ENCODE data around the gene HYKK.
"Not testable (repeated sequence)": the region's sequence is repeated elsewhere in the genome, so short reads cannot be mapped to it uniquely, and the experiment has no call there.

The HYKK gene

GRCh38 chr15:78552597-78552996, 45.2 kb downstream of the HYKK start:
- H3F3A ChIP-seq (ENCODE audit: low read depth): no peaks in the 10 kb centered on the region; the same call in 1 of the 2 replicates
- no peak overlapping the region for H3K4me2 ChIP-seq (ENCODE audit: low read depth, low read length, poor library complexity, severe bottlenecking)
- H3K36me3 ChIP-seq (ENCODE audit: insufficient read depth, low read length): peaks cover 33% of the 10 kb centered on the region; the same call in 1 of the 2 replicates
- no peaks in the 10 kb centered on the region for H4K20me1 ChIP-seq (ENCODE audit: insufficient read depth, low read length, poor library complexity, severe bottlenecking)
- H2AFZ ChIP-seq (ENCODE audit: low read length): no peak overlapping the region
- H3K27me3 ChIP-seq (ENCODE audit: insufficient read depth, low read length, poor library complexity, severe bottlenecking): no peaks in the 10 kb centered on the region
- H3K4me3 ChIP-seq (ENCODE audit: low read length, poor library complexity, severe bottlenecking): no peak overlapping the region
- no peaks in the 10 kb centered on the region for H3K79me2 ChIP-seq (ENCODE audit: insufficient read depth, low read length)
- H3K9me3 ChIP-seq (ENCODE audit: insufficient read depth, low read depth, low read length): no peaks in the 10 kb centered on the region
- no peak overlapping the region for H3K9ac ChIP-seq (ENCODE audit: low read depth, low read length, poor library complexity, severe bottlenecking)
- H3K4me1 ChIP-seq (ENCODE audit: insufficient read depth, low read length, poor library complexity, severe bottlenecking): no peaks in the 10 kb centered on the region
- no peaks in the 10 kb centered on the region for H3K9me2 ChIP-seq (replicated peaks; ENCODE audit: low read depth, low read length)
- TF ChIP-seq EZH2phosphoT487 (IDR thresholded peaks at IDR 0.05; ENCODE audit: borderline replicate concordance): no peak
- TF ChIP-seq CTCF (conservative IDR thresholded peaks at IDR 0.05; ENCODE audit: low read length): no peak

GRCh38 chr15:78560201-78560600, 52.8 kb downstream of the HYKK start:
- not testable (repeated sequence) for H3K9me3 ChIP-seq (ENCODE audit: insufficient read depth, low read depth, low read length); H3K4me2 ChIP-seq (ENCODE audit: low read depth, low read length, poor library complexity, severe bottlenecking); H3K79me2 ChIP-seq (ENCODE audit: insufficient read depth, low read length); H3K27me3 ChIP-seq (ENCODE audit: insufficient read depth, low read length, poor library complexity, severe bottlenecking); H3K9ac ChIP-seq (ENCODE audit: low read depth, low read length, poor library complexity, severe bottlenecking); H2AFZ ChIP-seq (ENCODE audit: low read length); H3F3A ChIP-seq (ENCODE audit: low read depth); H3K36me3 ChIP-seq (ENCODE audit: insufficient read depth, low read length); H3K4me3 ChIP-seq (ENCODE audit: low read length, poor library complexity, severe bottlenecking); H4K20me1 ChIP-seq (ENCODE audit: insufficient read depth, low read length, poor library complexity, severe bottlenecking); H3K9me2 ChIP-seq (replicated peaks; ENCODE audit: low read depth, low read length)
- peaks cover 10% of the 10 kb centered on the region for H3K4me1 ChIP-seq (ENCODE audit: insufficient read depth, low read length, poor library complexity, severe bottlenecking)

GRCh38 chr15:78561490-78561889, 54.1 kb downstream of the HYKK start:
- H3K4me1 ChIP-seq (ENCODE audit: insufficient read depth, low read length, poor library complexity, severe bottlenecking): peaks cover 14% of the 10 kb centered on the region
- no peak overlapping the region for H3K9ac ChIP-seq (ENCODE audit: low read depth, low read length, poor library complexity, severe bottlenecking)
- peaks cover 6% of the 10 kb centered on the region for H3K79me2 ChIP-seq (ENCODE audit: insufficient read depth, low read length)
- no peak overlapping the region for H3K4me2 ChIP-seq (ENCODE audit: low read depth, low read length, poor library complexity, severe bottlenecking)
- H4K20me1 ChIP-seq (ENCODE audit: insufficient read depth, low read length, poor library complexity, severe bottlenecking): no peaks in the 10 kb centered on the region
- no peaks in the 10 kb centered on the region for H3K9me2 ChIP-seq (replicated peaks; ENCODE audit: low read depth, low read length)
- H3K36me3 ChIP-seq (ENCODE audit: insufficient read depth, low read length): no peaks in the 10 kb centered on the region
- TF ChIP-seq CTCF (conservative IDR thresholded peaks at IDR 0.05; ENCODE audit: low read length) (no peak), EZH2phosphoT487 (IDR thresholded peaks at IDR 0.05; ENCODE audit: borderline replicate concordance) (no peak)
- no peak overlapping the region for H3K4me3 ChIP-seq (ENCODE audit: low read length, poor library complexity, severe bottlenecking)
- H2AFZ ChIP-seq (ENCODE audit: low read length): no peak overlapping the region
- H3K9me3 ChIP-seq (ENCODE audit: insufficient read depth, low read depth, low read length): no peaks in the 10 kb centered on the region
- H3F3A ChIP-seq (ENCODE audit: low read depth): peaks cover 6% of the 10 kb centered on the region; the same call in 1 of the 2 replicates
- no peaks in the 10 kb centered on the region for H3K27me3 ChIP-seq (ENCODE audit: insufficient read depth, low read length, poor library complexity, severe bottlenecking)

- Histone ChIP-seq H3K4me3 (ENCODE audit: low read length, poor library complexity, severe bottlenecking) (no peak overlapping the region), H3K79me2 (ENCODE audit: insufficient read depth, low read length) (peaks cover 22% of the 10 kb centered on the region), H3K27me3 (ENCODE audit: insufficient read depth, low read length, poor library complexity, severe bottlenecking) (no peaks in the 10 kb centered on the region), H4K20me1 (ENCODE audit: insufficient read depth, low read length, poor library complexity, severe bottlenecking) (no peaks in the 10 kb centered on the region), H3K9me2 (replicated peaks; ENCODE audit: low read depth, low read length) (no peaks in the 10 kb centered on the region), H3K9ac (ENCODE audit: low read depth, low read length, poor library complexity, severe bottlenecking) (no peak overlapping the region), H3K9me3 (ENCODE audit: insufficient read depth, low read depth, low read length) (no peaks in the 10 kb centered on the region), H3F3A (ENCODE audit: low read depth) (peaks cover 6% of the 10 kb centered on the region; the same call in 1 of the 2 replicates), H2AFZ (ENCODE audit: low read length) (no peak overlapping the region), H3K4me2 (ENCODE audit: low read depth, low read length, poor library complexity, severe bottlenecking) (no peak overlapping the region), H3K4me1 (ENCODE audit: insufficient read depth, low read length, poor library complexity, severe bottlenecking) (peaks cover 27% of the 10 kb centered on the region), H3K36me3 (ENCODE audit: insufficient read depth, low read length) (no peaks in the 10 kb centered on the region)
- TF ChIP-seq CTCF (conservative IDR thresholded peaks at IDR 0.05; ENCODE audit: low read length): no peak
- no peak for TF ChIP-seq EZH2phosphoT487 (IDR thresholded peaks at IDR 0.05; ENCODE audit: borderline replicate concordance)
Measured at GRCh38 chr15:78563092-78563491, 55.7 kb downstream of the HYKK start.
